SK-MEL-5 (cell line): ENCODE results near the gene NT5M. TPM values are rescaled to one million over a fixed set of nuclear protein-coding genes. Genes with fewer than 3 reads are reported as not detected.

Experiments used
- DNase-seq: peaks from one replicate; pipeline ENCODE4 v3.0.0-alpha.2; 2016; ENCODE audit warnings: low read depth, low spot score
- in situ Hi-C: cut with HindIII; loops from 2 replicates; pipeline ENCODE4 v1.10.0; 2016; ENCODE audit warnings: low sequenced_read_pairs, high pct_unique_total_duplicates, low pct_unique_long_range_greater_than_20kb
- total RNA-seq: library from RNA; depleted of rRNA; stranded (reverse); fragments of >200 nt; shearing (Covaris generic); gene quantifications from 2 replicates; pipeline ENCODE4 v1.2.3, GENCODE V29; 2014

The NT5M gene
- total RNA-seq, 1 experiment from 2014 or later = 11.0 TPM

DNA sequence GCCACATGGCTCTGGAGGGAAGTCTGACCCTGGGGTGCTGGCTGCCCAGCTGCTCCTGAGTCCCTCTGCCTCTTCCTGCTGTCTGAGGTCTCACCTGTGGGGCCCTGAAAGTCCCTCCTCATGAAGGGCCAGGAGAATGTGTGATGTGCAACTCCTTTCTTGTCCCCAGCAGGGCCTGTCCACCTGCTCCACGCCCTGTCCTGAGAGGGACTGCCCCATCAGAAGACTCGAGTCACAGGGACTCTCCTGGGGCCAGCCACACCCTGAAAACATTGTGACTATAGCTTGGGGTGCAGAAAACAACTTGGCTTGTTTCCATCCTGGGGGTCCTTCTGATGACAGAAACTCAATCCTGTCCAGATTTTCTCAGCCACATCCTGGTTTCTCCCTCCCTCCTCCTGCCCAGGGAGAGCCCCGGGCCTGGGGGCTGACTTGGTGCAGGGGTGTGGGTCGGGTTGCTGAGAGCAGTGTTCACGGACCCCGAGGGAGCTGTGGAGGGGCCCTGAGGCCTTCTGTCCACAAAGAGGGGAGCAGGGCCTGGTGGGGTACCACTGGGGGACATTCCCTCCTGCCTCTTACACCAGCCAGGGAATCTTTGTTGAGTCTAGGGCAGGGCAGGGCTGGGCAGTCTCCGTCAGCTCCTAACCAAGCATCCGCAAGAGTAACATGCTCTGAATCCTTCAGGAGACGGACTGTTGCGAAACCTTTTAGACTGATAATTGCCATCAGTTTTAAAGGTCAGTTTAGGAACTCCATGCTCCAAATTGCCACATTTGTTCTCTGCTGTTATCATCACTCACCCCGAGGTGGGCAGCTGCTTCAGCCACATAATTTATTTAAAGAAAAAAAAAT, 45.9 kb downstream of the NT5M start:
- in situ Hi-C loops = no loop called here
- DNase-seq = no peak

- in situ Hi-C loops = loop anchor here (25.0 kb wide), 1 partner anchor 238 kb away; the partner anchor contains the start of gene PEMT
These were observed 46.5 kb downstream of the NT5M start for GRCh38 chr17:17349724-17350106.

DNA sequence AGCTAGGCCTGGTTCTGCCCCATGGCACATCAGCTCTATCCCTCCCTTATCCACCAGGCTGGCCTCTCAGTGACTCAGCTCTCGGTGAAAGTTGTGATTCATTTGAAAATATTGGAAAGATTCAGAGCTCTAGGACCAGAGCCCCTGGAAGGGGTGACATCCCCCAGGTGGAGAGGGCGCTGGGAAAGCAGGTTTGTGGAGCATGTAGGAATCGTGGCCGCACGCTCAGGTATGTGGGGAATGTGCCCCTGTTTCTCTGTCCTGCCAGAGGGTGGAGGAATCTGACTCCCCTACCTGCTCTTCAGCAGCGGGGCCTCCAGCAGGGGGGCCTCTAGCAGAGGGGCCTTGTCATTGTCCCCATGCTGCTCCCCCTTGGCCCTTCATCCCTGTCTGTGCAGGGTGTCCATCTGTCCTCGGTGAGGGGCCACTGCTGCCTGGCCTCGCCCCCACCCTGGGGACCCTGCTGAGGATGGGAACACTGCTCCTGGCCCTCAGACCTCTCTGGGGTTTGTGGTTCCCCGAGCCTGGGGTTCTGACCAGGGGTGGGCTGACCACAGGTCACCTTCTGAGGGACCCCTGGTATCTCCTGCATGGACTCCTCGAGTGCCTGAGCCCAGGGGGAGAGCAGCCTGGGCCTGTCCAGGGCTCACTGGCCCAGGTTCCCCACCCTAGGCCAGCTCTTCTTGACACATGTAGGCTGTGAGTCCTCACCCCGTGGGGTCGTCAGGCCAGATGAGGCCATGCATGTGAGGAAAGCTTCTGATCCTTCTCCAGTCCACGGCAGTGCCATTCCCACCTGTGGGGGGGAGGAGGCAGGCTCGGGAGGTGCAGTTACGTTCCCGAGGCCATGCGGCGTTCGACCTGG, 47.5 kb downstream of the NT5M start:
- in situ Hi-C loops = loop anchor here (25.0 kb wide), 1 partner anchor 237 kb away; the partner anchor contains the start of gene PEMT
- no peak for DNase-seq

More at GRCh38 chr17:17349724-17350106, 46.5 kb downstream of the NT5M start:
- DNase-seq = no peak

DNA sequence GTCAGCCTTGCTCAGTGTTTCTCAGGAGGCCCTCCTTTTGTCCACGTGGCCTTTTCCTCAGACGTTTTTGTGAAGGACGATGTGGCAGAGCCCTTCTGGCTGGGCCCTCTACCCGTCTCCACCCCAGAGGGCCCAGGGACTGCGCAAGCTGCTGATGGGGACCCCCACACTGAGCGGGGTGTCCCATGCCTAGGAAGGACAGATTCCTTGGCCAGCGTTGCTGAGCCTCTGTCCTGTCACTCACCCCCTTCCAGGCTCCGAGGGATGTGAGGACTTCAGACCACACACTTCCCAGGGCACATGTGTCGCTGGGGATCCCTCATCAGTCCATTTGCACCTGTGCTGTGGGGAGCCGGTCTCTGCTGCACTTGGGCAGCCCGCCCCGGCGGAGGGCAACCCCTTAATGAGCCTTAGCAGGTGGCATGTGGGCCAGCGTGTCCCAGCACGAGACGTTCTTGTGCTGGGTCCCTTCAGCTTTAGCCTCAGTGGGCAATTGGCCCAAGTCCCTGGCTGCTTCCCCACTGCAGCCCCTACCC, 48.3 kb downstream of the NT5M start:
- DNase-seq = no peak
- in situ Hi-C loops = loop anchor here (25.0 kb wide), 1 partner anchor 236 kb away; the partner anchor contains the start of gene PEMT

GRCh38 chr17:17351901-17352781, 49.0 kb downstream of the NT5M start:
- peak; percentile 51 for DNase-seq
- in situ Hi-C loops = loop anchor here (25.0 kb wide), 1 partner anchor 235 kb away; the partner anchor contains the start of gene PEMT

- DNase-seq = no peak
- in situ Hi-C loops = loop anchor here (25.0 kb wide), 1 partner anchor 234 kb away; the partner anchor contains the start of gene PEMT
These were observed 49.9 kb downstream of the NT5M start for GRCh38 chr17:17352836-17353624.

GRCh38 chr17:17353625-17354484, 50.7 kb downstream of the NT5M start:
- DNase-seq = no peak
- in situ Hi-C loops = loop anchor here (25.0 kb wide), 1 partner anchor 233 kb away; the partner anchor contains the start of gene PEMT

- peak; percentile 77 for DNase-seq
- in situ Hi-C loops = loop anchor here (25.0 kb wide), 1 partner anchor 233 kb away; the partner anchor contains the start of gene PEMT
These were observed 51.6 kb downstream of the NT5M start for GRCh38 chr17:17354560-17355349.

DNA sequence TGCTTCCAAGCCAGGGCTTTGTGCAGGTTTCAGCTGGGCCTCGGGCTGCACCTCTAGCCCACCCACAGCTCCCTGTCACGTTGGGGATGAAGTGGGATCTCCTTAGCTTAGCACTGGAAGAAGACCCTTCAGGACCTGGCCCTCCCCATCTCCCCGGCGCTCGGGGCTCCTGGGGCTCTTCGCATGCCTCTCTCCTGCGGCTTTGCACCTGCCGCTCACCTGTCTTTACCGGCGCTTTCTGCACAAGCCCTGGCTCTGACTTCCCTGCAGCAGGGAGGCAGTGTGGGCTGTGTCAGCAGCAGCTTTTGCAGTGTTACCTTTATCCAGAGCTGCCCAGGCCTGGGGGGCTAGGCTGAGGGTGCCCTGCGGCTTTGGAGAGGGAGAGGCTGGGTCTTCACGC, 52.3 kb downstream of the NT5M start:
- DNase-seq = no peak
- in situ Hi-C loops = loop anchor here (25.0 kb wide), 1 partner anchor 232 kb away; the partner anchor contains the start of gene PEMT

DNA sequence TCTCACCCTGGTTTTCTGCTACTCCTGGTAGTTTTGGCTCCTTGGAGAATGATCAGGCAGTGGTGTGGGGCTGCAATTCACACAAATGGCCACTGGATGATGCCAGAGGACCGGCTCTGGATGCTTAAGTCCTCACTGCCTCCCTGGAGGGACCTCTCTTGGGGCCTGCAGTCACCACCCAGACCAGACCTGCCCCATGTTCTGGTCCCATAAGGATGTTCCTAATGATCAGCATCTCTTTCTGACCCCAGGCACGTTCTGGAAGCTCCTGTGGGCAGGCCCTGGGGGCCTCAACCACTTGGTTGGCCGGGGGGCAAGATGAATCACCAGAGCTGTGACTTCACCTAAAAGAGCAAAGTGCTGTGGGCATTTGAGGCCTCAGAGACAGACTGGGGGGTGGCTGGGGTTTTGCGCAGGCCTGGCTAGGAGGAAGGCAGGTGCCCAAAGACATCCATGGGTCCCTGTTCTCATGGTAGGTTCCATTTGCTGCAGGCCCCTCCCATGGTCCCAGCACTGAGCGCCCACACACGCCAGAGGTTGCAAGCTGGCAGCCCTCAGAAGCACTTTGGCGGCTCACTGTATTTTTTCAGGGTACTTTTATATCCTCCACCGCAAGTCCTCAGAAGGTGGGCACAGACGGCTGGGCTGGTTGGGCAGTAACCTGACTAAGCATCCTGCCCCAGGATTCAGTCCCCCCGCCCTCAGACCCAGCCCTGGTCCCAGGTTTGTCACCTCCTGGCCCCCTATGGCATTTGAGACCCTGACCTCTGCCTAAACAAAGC, 53.2 kb downstream of the NT5M start:
- in situ Hi-C loops = loop anchor here (25.0 kb wide), 1 partner anchor 231 kb away; the partner anchor contains the start of gene PEMT
- DNase-seq = peak; percentile 92

GRCh38 chr17:17356931-17357270, 53.7 kb downstream of the NT5M start:
- in situ Hi-C loops = loop anchor here (25.0 kb wide), 1 partner anchor 230 kb away; the partner anchor contains the start of gene PEMT

DNA sequence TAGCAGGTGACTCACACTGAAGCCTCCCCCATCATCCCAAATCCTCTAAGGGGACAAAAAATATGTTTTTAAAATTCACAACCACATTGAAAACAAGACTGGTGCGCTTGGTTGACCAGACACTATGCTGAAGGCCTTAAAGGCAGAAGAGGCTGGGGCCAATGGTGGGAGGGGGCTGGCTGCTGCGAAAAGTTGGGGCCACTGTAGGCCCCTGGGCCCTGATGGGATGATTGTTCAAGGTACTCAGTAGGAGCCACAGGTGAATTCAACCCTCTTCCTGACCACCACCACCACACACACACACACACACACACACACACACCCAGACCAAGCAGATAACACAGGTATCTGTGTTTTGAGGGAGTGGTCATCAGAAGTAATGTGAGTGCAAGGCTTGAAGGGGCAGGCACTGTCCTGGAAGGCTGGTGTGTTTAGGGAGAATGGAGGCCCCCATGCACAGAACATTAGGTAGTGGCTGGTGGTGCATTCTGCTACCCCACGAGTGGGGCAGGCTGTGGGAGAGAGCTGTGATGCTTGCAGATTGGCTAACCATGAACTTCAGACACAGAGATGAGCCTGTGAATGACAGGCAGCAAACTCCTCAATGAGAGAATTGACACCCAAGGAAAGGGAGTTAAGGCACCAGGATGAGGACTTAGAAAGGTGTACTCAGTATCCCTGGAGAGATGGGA, 55.0 kb downstream of the NT5M start:
- in situ Hi-C loops = loop anchor here (25.0 kb wide), 1 partner anchor 229 kb away; the partner anchor contains the start of gene PEMT
- no peak for DNase-seq

More at GRCh38 chr17:17356931-17357270, 53.7 kb downstream of the NT5M start:
- DNase-seq = no peak

DNA sequence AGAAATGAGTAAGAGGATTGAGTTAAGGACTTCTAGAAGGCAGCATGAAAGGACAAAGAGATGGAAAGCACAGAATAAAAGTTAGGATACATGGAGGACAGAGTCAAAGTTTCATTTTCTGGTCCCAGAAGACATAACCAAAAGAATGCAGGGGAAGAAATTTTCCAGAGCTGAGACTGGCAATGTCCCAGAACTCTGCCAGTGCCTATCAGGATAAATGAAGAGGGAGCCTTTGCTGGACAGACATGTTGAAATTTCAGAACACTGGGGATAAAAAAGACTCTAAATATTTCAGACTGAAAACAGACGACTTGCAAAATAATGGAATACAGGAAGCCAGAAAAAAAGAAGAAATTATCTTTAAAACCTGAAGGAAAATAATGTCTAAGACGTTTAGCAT, 55.7 kb downstream of the NT5M start:
- no peak for DNase-seq
- in situ Hi-C loops = loop anchor here (25.0 kb wide), 1 partner anchor 228 kb away; the partner anchor contains the start of gene PEMT
